Esophagus muscularis mucosa (tissue), 4 donors: ENCODE results near the gene PRLH. TPM values are rescaled to one million over a fixed set of nuclear protein-coding genes. Genes with fewer than 3 reads are reported as not detected.

ENCODE experiments used
- DNase-seq: peaks from one replicate; pipeline ENCODE4 v3.0.0-alpha.2; 2017; ENCODE audit errors: extremely low spot score
- H3K27ac ChIP-seq, 4 donors: fragments of 200-600 bp; sonication (generic); replicated peaks in 1 of 4; 1 replicate in 3 of 4; 2 replicates in 1 of 4; pipeline ENCODE4 v1.5.1; 2016 to 2019; ENCODE audit warnings: mild to moderate bottlenecking in 1 of 4
- H3K27me3 ChIP-seq, 4 donors: fragments of 200-600 bp; sonication (generic); one replicate each; pipeline versions ENCODE4 v1.5.1 to v1.6.0; 2016 to 2019
- H3K36me3 ChIP-seq, 4 donors: fragments of 200-600 bp; sonication (generic); one replicate each; pipeline ENCODE4 v1.5.1; 2016 to 2019
- H3K4me1 ChIP-seq, 4 donors: fragments of 200-600 bp; sonication (generic); one replicate each; pipeline ENCODE4 v1.5.1; 2016 to 2019
- H3K4me3 ChIP-seq, 4 donors: fragments of 200-600 bp; sonication (generic); 1 replicate in 2 of 4; 2 replicates in 2 of 4; pipeline ENCODE4 v1.5.1; 2016 to 2019; ENCODE audit warnings: mild to moderate bottlenecking in 4 of 4, moderate library complexity in 1 of 4
- H3K9me3 ChIP-seq, 4 donors: fragments of 200-600 bp; sonication (generic); 1 replicate in 3 of 4; 2 replicates in 1 of 4; pipeline ENCODE4 v1.5.1; 2016 to 2019
- CTCF ChIP-seq, 3 experiments: fragments of 200-600 bp in 2 of 3; fragments of 450-650 bp in 1 of 3; sonication (generic) in 2 of 3; IDR thresholded peaks; one replicate each; pipeline ENCODE4 v1.5.1; 2017 to 2019; ENCODE audit warnings: antibody characterized with exemption in 3 of 3, mild to moderate bottlenecking in 2 of 3, moderate library complexity in 1 of 3
- EP300 ChIP-seq: sonication (generic); formaldehyde crosslinking; IDR thresholded peaks from one replicate; pipeline ENCODE4 v1.6.1; 2017; ENCODE audit warnings: antibody characterized with exemption
- POLR2A ChIP-seq: fragments of 450-650 bp; IDR thresholded peaks from one replicate; pipeline ENCODE4 v1.6.1; 2017; ENCODE audit warnings: antibody characterized with exemption, moderate library complexity, mild to moderate bottlenecking, low read depth
- POLR2AphosphoS5 ChIP-seq, 2 donors: sonication (generic); formaldehyde crosslinking; IDR thresholded peaks; one replicate each; pipeline ENCODE4 v1.6.1; 2017; ENCODE audit warnings: antibody characterized with exemption in 2 of 2
- WGBS: methylation state at CpG from one replicate; pipeline ENCODE4 v1.1.5; 2018; 5-methylcytosine and 5-hydroxymethylcytosine counted together
- intact Hi-C: fragments of 100-400 bp; cut with DNase I; formaldehyde crosslinking; loops from one replicate; pipeline ENCODE4 v1.15.1; 2023
- total RNA-seq, 4 donors: library from RNA; depleted of rRNA; stranded (reverse); fragments of >200 nt; gene quantifications; one replicate each; pipeline versions ENCODE4 v1.1.0 to v1.2.1, GENCODE V29; 2016

PRLH gene
- total RNA-seq, 4 donors from 2014 or later: not detected

GRCh38 chr2:237581751-237582746, 15.7 kb downstream of the PRLH start:
- H3K4me3 ChIP-seq: peak overlapping the region; percentile 35 to 48 (median 38)
- no peaks in the 10 kb centered on the region for H3K9me3 ChIP-seq
- H3K27me3 ChIP-seq: no peaks in the 10 kb centered on the region
- intact Hi-C loops: loop anchor here (2.0 to 5.0 kb wide), 2 partner anchors 85 to 165 kb away; no protein-coding TSS in a partner anchor
- H3K36me3 ChIP-seq: no peaks in the 10 kb centered on the region
- H3K27ac ChIP-seq: peak overlapping the region; percentile 71 to 81 (median 74)
- H3K4me1 ChIP-seq: peaks cover 14 to 20% (median 18%) of the 10 kb centered on the region in 4 donors
- peak; percentile 47 to 70 (median 60) for TF ChIP-seq CTCF (IDR thresholded peaks at IDR 0.05)
- no peak for TF ChIP-seq EP300
- peak; percentile 34 to 36 for TF ChIP-seq POLR2AphosphoS5 (IDR thresholded peaks at IDR 0.05)
- 19% methylated on average over 25 of the region's 25 CpGs for WGBS
- no peak for DNase-seq

- no peak for DNase-seq
Observed at GRCh38 chr2:237583385-237584295, 17.3 kb downstream of the PRLH start.

GRCh38 chr2:237585590-237586221, 19.3 kb downstream of the PRLH start:
- Histone ChIP-seq H3K4me1 (peaks cover 23 to 28% (median 25%) of the 10 kb centered on the region in 4 donors), H3K27ac (no peak overlapping the region), H3K36me3 (no peaks in the 10 kb centered on the region), H3K27me3 (no peaks in the 10 kb centered on the region), H3K9me3 (no peaks in the 10 kb centered on the region), H3K4me3 (no peak overlapping the region)
- TF ChIP-seq EP300: no peak
- no peak for TF ChIP-seq POLR2A
- DNase-seq: no peak
- intact Hi-C loops: no loop called here
- 89% methylated on average over 10 of the region's 15 CpGs for WGBS

More at GRCh38 chr2:237583385-237584295, 17.3 kb downstream of the PRLH start:
- no peak overlapping the region for H3K4me3 ChIP-seq
- TF ChIP-seq EP300: no peak
- TF ChIP-seq CTCF (IDR thresholded peaks at IDR 0.05): no peak
- TF ChIP-seq POLR2AphosphoS5 (IDR thresholded peaks at IDR 0.05): no peak
- TF ChIP-seq POLR2A: no peak
- intact Hi-C loops: loop anchor here (5.0 kb wide), 1 partner anchor 84 kb away; no protein-coding TSS in a partner anchor
- H3K27ac ChIP-seq: no peak overlapping the region
- no peaks in the 10 kb centered on the region for H3K9me3 ChIP-seq
- H3K27me3 ChIP-seq: no peaks in the 10 kb centered on the region
- H3K36me3 ChIP-seq: no peaks in the 10 kb centered on the region
- peaks cover 14 to 20% (median 18%) of the 10 kb centered on the region in 4 donors for H3K4me1 ChIP-seq
- 98% methylated on average over 4 of the region's 19 CpGs for WGBS

- WGBS: 92% methylated on average over 9 of the region's 9 CpGs
Observed at GRCh38 chr2:237588044-237588696, 21.8 kb downstream of the PRLH start.

More at GRCh38 chr2:237588044-237588696, 21.8 kb downstream of the PRLH start:
- intact Hi-C loops: no loop called here
- no peak overlapping the region for H3K4me3 ChIP-seq
- no peak for DNase-seq
- H3K36me3 ChIP-seq: no peaks in the 10 kb centered on the region
- H3K4me1 ChIP-seq: peaks cover 14 to 28% (median 19%) of the 10 kb centered on the region in 4 donors
- no peaks in the 10 kb centered on the region for H3K27me3 ChIP-seq
- no peak overlapping the region for H3K27ac ChIP-seq
- no peaks in the 10 kb centered on the region for H3K9me3 ChIP-seq
- no peak for TF ChIP-seq POLR2AphosphoS5 (IDR thresholded peaks at IDR 0.05)
- TF ChIP-seq CTCF (IDR thresholded peaks at IDR 0.05): no peak
